GM12892 (cell line): ENCODE results near the gene MED29. TPM values are rescaled to one million over a fixed set of nuclear protein-coding genes. Genes with fewer than 3 reads are reported as not detected.

Source experiments
- DNase-seq: peaks from one replicate; pipeline ENCODE4 v3.0.0; 2011; ENCODE audit not compliant: insufficient read length
- FAIRE-seq: peaks from 2 replicates; lab custom pipeline; 2011; peaks lifted over from hg19 to GRCh38; lab: Jason Lieb, UNC
- POLR2A ChIP-seq: IDR thresholded peaks from 2 replicates; pipeline ENCODE4 v1.6.1; 2011; ENCODE audit warnings: low read depth, low read length, control low read depth
- POLR2AphosphoS5 ChIP-seq: IDR thresholded peaks from 2 replicates; pipeline ENCODE4 v1.6.1; 2011; ENCODE audit warnings: low read depth, low read length, control low read depth
- TAF1 ChIP-seq: IDR thresholded peaks from 2 replicates; pipeline ENCODE4 v1.6.1; 2011; ENCODE audit warnings: low read depth, mild to moderate bottlenecking, control low read depth, low read length, borderline replicate concordance
- polyA plus RNA-seq: library from polyadenylated mRNA; unstranded; fragments of >200 nt; gene quantifications from one replicate; pipeline ENCODE4 v1.2.1, GENCODE V29; 2012; ENCODE audit warnings: missing spikeins, inconsistent platforms; ENCODE audit not compliant: missing spikeins

Gene MED29
- polyA plus RNA-seq = 9.6 TPM

- TF ChIP-seq TAF1 = peak; percentile 92
- TF ChIP-seq POLR2AphosphoS5 = peak; percentile 98
- TF ChIP-seq POLR2A = peak; percentile 96
- peak; percentile 98 for DNase-seq
- peak; percentile 99 for FAIRE-seq
Measured at GRCh38 chr19:39390751-39391437, at the start of gene MED29, which contains the start of gene PAF1. Gene MED29, plus strand, starts transcription at chr19:39391378. Its CDS starts 45 bp downstream, at chr19:39391423. Gene PAF1, minus strand, starts transcription at chr19:39391106. Its CDS starts 242 bp downstream, at chr19:39390864.

DNA sequence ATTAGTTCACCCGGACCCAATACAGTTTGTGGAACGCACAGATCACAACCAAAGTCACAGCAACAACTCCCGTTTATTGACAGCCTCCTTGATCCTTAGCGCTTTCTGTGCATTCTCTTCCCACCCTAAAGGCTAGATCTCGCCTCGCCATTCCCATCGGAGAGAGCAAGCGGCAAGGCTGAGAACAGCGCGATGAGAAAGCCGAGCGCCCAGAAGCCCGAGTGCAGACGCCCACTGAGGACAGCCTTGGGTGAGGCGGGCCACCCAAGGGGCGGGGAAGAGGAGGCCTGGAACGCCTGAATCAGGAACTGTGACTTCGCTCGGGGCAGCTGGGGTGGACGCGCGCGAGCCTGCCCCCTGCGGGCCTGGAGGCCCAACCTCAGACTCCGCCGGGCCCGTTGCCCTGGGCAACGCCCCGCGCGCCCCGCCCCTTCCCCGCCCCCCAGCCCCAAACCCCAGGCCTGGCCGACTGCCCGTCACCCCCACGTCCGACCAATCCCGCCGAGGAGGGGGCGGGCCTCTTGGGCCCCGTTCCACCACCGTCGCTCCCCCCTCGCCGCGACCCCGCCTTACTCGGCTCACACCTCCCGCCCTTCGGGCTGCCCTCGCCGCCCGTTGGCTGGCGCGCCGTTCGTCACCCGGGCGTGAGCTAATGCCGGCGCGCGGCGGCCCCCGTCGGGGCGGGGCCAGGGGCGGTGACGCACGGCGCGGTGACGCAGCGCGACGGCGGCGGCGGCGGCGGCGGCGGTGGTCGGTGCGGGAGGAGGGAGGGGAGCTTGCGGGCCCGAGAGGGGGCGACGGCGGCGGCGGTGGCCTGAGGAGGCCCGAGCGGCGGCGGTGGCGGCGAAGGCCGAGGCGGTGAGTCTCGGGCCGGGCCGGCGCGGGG is 49.2 kb upstream of the MED29 start, which contains the start of gene SAMD4B:
SAMD4B (plus strand) TSS at position 703 of the 886 bp plus-strand sequence. CDS start 14,473 bp downstream, outside the sequence.
- FAIRE-seq (peak; percentile 99), DNase-seq (peak; percentile 94)

GRCh38 chr19:39342647-39343305 is 48.4 kb upstream of the MED29 start:
- FAIRE-seq (no peak), DNase-seq (no peak)
- TF ChIP-seq POLR2AphosphoS5 = no peak
- TF ChIP-seq POLR2A = no peak
- TF ChIP-seq TAF1 = no peak

More for the DNA sequence above, 49.2 kb upstream of the MED29 start, which contains the start of gene SAMD4B:
- peak; percentile 98 for TF ChIP-seq POLR2AphosphoS5
- peak; percentile 96 for TF ChIP-seq TAF1
- peak; percentile 99 for TF ChIP-seq POLR2A

DNA sequence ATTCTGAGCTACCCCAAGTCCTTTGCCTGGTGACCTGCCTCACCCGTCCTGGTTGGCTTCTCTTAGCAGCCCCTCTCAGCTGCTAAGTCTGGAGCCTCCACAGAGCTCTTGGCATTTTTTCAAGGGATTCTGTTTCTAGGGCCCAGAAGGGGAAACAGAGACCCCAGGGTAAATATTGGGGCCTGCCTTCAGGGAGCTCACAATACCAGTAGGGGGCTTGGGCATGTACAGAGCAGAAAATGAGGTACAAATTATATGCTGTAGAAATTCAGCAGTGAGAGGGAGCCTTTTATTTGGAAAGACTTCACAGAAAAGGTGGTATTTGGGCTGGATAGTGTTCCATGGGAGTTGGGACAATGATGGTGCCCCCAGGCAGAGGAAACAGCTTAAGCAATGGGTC is 45.2 kb upstream of the MED29 start:
- DNase-seq (no peak), FAIRE-seq (no peak)
- TF ChIP-seq POLR2AphosphoS5 = no peak
- TF ChIP-seq POLR2A = no peak
- no peak for TF ChIP-seq TAF1

- DNase-seq (no peak), FAIRE-seq (no peak)
Measured at GRCh38 chr19:39347332-39348164, 43.6 kb upstream of the MED29 start.

GRCh38 chr19:39349326-39349725 is 41.9 kb upstream of the MED29 start:
- no peak for TF ChIP-seq POLR2A
- TF ChIP-seq POLR2AphosphoS5 = no peak
- TF ChIP-seq TAF1 = no peak
- FAIRE-seq (no peak), DNase-seq (no peak)

More at GRCh38 chr19:39347332-39348164, 43.6 kb upstream of the MED29 start:
- no peak for TF ChIP-seq POLR2A
- no peak for TF ChIP-seq TAF1
- no peak for TF ChIP-seq POLR2AphosphoS5

DNA sequence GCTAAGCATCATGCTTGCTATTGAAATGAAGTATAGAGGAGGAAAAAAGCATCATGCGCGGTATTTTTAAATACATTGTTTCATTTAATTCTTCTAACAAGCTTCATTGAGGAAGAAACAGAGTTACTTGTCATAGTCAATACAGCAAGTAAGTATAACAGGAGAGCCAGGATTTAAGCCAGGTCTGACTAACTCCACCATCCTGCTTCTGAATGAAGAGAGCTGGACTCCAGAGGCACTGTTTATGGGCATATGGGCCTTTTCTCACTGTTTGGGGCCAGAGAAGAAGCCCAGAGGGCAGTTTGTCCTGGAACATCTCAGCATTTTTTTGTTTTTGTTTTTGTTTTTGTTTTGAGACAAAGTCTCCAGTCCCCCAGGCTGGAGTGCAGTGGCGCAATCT is 41.0 kb upstream of the MED29 start:
- TF ChIP-seq POLR2A (no peak), TAF1 (no peak), POLR2AphosphoS5 (no peak)
- DNase-seq (no peak), FAIRE-seq (no peak)

DNA sequence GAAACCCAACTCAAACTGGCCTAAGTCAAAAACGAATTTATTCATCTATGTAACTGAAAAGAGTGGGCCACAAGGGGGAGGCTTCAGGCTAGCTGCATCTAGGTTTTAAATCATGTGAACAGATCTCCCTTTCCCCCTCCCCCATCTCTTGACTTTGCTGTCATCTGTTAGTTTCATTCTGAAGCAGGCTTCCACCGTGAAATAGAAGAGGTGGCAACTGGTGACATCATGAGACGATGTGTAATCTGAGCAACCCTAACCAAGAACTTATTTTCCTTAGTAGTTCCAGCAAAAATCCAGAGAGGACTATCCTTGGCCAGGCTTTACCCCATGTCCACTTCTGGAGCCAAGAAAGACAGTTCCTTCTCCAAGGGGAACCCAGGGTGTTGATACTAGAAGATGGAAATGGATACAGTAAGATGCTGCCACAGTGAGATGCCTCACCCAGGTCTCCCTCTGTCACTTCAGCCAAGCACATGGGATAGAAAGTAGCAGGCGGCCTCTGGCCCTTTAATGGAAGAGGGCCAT is 39.6 kb upstream of the MED29 start:
- TF ChIP-seq POLR2AphosphoS5 (no peak), POLR2A (no peak), TAF1 (no peak)
- DNase-seq (peak; percentile 75), FAIRE-seq (peak; percentile 90)

DNA sequence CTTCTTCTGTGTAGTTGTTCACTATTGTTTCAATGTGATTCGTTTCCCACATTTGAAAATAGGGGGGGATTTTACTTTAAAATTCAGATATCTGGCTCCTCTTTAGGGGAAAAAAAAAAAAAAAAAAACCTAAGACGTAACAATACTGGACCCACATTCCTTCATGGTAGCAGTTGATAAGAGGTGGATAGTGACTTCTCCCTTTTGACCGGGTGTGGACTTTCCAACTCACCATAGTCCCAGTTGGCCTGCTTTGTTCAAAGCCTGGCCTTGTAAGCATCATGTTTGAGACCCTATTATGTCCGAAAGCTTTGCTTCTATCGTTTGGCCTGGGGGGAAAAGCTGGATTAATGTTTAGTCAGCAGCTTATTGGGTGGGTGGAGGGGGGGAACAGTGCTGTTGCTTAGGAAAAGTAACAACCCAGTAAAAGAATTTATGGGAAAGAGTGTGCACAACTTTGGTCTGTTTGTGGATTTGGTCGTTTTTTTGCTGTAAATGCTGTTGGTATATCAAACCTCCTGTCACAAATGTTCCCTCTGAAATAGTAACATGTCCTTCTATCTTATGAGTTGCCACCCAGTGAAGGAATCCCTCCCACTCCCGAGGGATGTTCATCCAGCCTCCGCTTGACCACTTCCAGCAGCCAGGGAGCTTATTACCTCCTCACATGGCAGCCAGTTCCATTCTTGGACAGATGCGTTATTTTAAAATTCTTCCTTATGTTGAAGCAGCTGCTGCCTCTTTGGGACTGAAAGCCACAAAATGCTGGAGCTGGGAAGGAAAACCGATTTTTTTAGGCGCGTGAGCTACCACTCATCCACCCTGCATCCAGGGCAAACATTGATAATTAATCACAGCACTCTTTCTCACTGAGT is 38.6 kb upstream of the MED29 start:
- DNase-seq (no peak), FAIRE-seq (no peak)
- no peak for TF ChIP-seq POLR2A
- no peak for TF ChIP-seq POLR2AphosphoS5
- no peak for TF ChIP-seq TAF1
